ENCODE results near the gene MRC1.

The MRC1 gene

GRCh38 chr10:17842641-17843040, 33.5 kb downstream of the MRC1 start:
- no peak for DNase-seq (ENCODE audit: low read depth in 1 of 2, low spot score in 1 of 2)

- DNase-seq (ENCODE audit: low read depth in 1 of 2, low spot score in 1 of 2): no peak
These were observed 38.6 kb downstream of the MRC1 start for GRCh38 chr10:17847585-17848296.

- DNase-seq (ENCODE audit: low read depth in 1 of 2, low spot score in 1 of 2): no peak
These were observed 39.5 kb downstream of the MRC1 start for GRCh38 chr10:17848646-17849045.

GRCh38 chr10:17850501-17850900, 41.4 kb downstream of the MRC1 start:
- DNase-seq (ENCODE audit: low read depth in 1 of 2, low spot score in 1 of 2): no peak

- no peak for DNase-seq (ENCODE audit: low read depth in 1 of 2, low spot score in 1 of 2)
These were observed 42.5 kb downstream of the MRC1 start for GRCh38 chr10:17851611-17852010.

- DNase-seq (ENCODE audit: low read depth in 1 of 2, low spot score in 1 of 2): no peak
These were observed 45.0 kb downstream of the MRC1 start for GRCh38 chr10:17854044-17854652.

- DNase-seq (ENCODE audit: low read depth in 1 of 2, low spot score in 1 of 2): no peak
These were observed 47.9 kb downstream of the MRC1 start for GRCh38 chr10:17857040-17857439.

GRCh38 chr10:17859492-17860156, 50.5 kb downstream of the MRC1 start:
- DNase-seq (ENCODE audit: low read depth in 1 of 2, low spot score in 1 of 2): no peak

GRCh38 chr10:17861760-17862159, 52.6 kb downstream of the MRC1 start:
- no peak for DNase-seq (ENCODE audit: low read depth in 1 of 2, low spot score in 1 of 2)

GRCh38 chr10:17865351-17865750, 56.2 kb downstream of the MRC1 start:
- no peak for DNase-seq (ENCODE audit: low read depth in 1 of 2, low spot score in 1 of 2)

GRCh38 chr10:17866346-17866745, 57.2 kb downstream of the MRC1 start:
- DNase-seq (ENCODE audit: low read depth in 1 of 2, low spot score in 1 of 2): no peak

GRCh38 chr10:17867056-17867455, 57.9 kb downstream of the MRC1 start:
- no peak for DNase-seq (ENCODE audit: low read depth in 1 of 2, low spot score in 1 of 2)

- DNase-seq (ENCODE audit: low read depth in 1 of 2, low spot score in 1 of 2): no peak
These were observed 61.9 kb downstream of the MRC1 start for GRCh38 chr10:17871036-17871435.

- no peak for DNase-seq (ENCODE audit: low read depth in 1 of 2, low spot score in 1 of 2)
These were observed 63.3 kb downstream of the MRC1 start for GRCh38 chr10:17872191-17873091.

- DNase-seq (ENCODE audit: low read depth in 1 of 2, low spot score in 1 of 2): no peak
These were observed 64.8 kb downstream of the MRC1 start for GRCh38 chr10:17873946-17874345.

GRCh38 chr10:17877121-17877520, 68.0 kb downstream of the MRC1 start:
- no peak for DNase-seq (ENCODE audit: low read depth in 1 of 2, low spot score in 1 of 2)

- DNase-seq (ENCODE audit: low read depth in 1 of 2, low spot score in 1 of 2): no peak
These were observed 69.7 kb downstream of the MRC1 start for GRCh38 chr10:17878896-17879295.

- no peak for DNase-seq (ENCODE audit: low read depth in 1 of 2, low spot score in 1 of 2)
These were observed 71.5 kb downstream of the MRC1 start for GRCh38 chr10:17880601-17881000.

GRCh38 chr10:17882557-17882956, 73.4 kb downstream of the MRC1 start:
- no peak for DNase-seq (ENCODE audit: low read depth in 1 of 2, low spot score in 1 of 2)

- no peak for DNase-seq (ENCODE audit: low read depth in 1 of 2, low spot score in 1 of 2)
These were observed 74.5 kb downstream of the MRC1 start for GRCh38 chr10:17883621-17884020.

GRCh38 chr10:17888189-17888588, 79.0 kb downstream of the MRC1 start:
- DNase-seq (ENCODE audit: low read depth in 1 of 2, low spot score in 1 of 2): no peak
